ENCODE results near the gene STAB2. TPM values are rescaled to one million over a fixed set of nuclear protein-coding genes. Genes with fewer than 3 reads are reported as not detected.

Gene STAB2
- total and polyA plus RNA-seq, 10 donors, result 9.7 to 320 (median 200) TPM

DNA sequence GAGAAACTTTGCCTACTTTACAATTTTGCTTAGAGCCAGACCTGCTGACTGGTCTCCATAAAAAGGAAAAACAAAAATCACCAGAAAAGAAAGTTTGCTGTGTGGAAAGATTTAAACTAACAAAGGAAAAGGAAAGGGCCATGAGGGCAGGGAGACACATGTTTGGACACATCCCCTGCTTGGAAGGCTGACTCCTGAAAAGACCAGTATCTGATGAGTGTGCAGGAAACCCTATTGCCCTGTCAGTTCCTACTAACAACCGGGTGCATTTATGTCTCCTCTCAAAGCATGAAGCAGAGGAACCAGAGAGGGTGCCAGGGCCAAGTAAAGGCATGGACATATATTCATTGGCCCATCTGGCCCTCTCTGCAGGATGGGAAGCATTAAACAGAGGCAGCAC lies 7.0 kb upstream of the STAB2 start:
- peak overlapping the region in 7 of 8 donors; percentile 39 to 74 (median 58) for H3K27ac ChIP-seq
- no peak overlapping the region for H3K4me3 ChIP-seq
- peaks cover 0 to 47% (median 0%) of the 10 kb centered on the region in 7 donors for H3K27me3 ChIP-seq (replicated peaks in 1 of 7)
- no peak for TF ChIP-seq CTCF (IDR thresholded peaks at IDR 0.05 in 8 of 11, conservative IDR thresholded peaks at IDR 0.05 in 3 of 11)
- TF ChIP-seq POLR2AphosphoS5 (IDR thresholded peaks at IDR 0.05), result peak in 1 of 3 donors; percentile 79
- H3K4me1 ChIP-seq, result peaks cover 0 to 14% (median 3%) of the 10 kb centered on the region in 6 donors
- DNase-seq, result no peak
- 11 to 36% (median 22%) methylated on average over 1 of the region's 1 CpG for WGBS, 5 donors
- no peaks in the 10 kb centered on the region for H3K36me3 ChIP-seq
- H3K9me3 ChIP-seq, result no peaks in the 10 kb centered on the region
- intact Hi-C loops (cut with DNase I; ENCODE audit: low total_unique reads), result no loop called here

DNA sequence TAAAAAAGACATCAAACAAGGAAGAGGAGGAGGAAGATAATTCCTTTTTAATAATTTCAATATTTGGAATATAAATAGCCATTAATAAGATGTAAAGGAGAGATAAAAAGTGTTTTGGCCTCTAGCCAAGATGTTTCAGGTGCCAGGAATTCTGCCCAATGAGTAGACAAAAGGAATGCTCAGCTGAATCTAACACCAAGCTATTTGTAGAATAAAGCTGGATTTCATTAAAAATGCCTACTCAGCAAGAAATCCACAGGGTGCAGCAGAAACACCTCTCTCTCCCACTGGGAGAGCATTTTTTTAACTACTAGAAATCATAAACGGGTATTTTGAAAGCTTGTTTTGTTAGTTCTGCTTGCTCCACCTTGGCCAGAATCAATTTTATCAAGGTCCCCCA lies 4.1 kb upstream of the STAB2 start:
- H3K4me1 ChIP-seq, result peaks cover 0 to 5% (median 0%) of the 10 kb centered on the region in 6 donors
- peaks cover 0 to 23% (median 0%) of the 10 kb centered on the region in 7 donors for H3K27me3 ChIP-seq (replicated peaks in 1 of 7)
- H3K4me3 ChIP-seq, result no peak overlapping the region
- H3K27ac ChIP-seq, result peak overlapping the region in 2 of 8 donors; percentile 7 to 21
- DNase-seq, result no peak
- TF ChIP-seq POLR2AphosphoS5 (IDR thresholded peaks at IDR 0.05) (no peak), CTCF (IDR thresholded peaks at IDR 0.05 in 8 of 11, conservative IDR thresholded peaks at IDR 0.05 in 3 of 11) (no peak), POLR2A (IDR thresholded peaks at IDR 0.05) (no peak)
- no peaks in the 10 kb centered on the region for H3K36me3 ChIP-seq
- no peaks in the 10 kb centered on the region for H3K9me3 ChIP-seq
- intact Hi-C loops (cut with DNase I; ENCODE audit: low total_unique reads), result no loop called here
- 48 to 71% (median 56%) methylated on average over 1 of the region's 1 CpG for WGBS, 5 donors

GRCh38 chr12:103586132-103586531 lies 941 bp upstream of the STAB2 start:
- TF ChIP-seq CTCF (IDR thresholded peaks at IDR 0.05 in 8 of 11, conservative IDR thresholded peaks at IDR 0.05 in 3 of 11) (no peak), POLR2AphosphoS5 (IDR thresholded peaks at IDR 0.05) (no peak), POLR2A (IDR thresholded peaks at IDR 0.05) (no peak)
- WGBS, 5 donors, result 41 to 71% (median 53%) methylated on average over 1 of the region's 1 CpG
- Histone ChIP-seq H3K4me3 (no peak overlapping the region), H3K9me3 (no peaks in the 10 kb centered on the region), H3K27ac (peak overlapping the region in 1 of 8 donors; percentile 74), H3K27me3 (replicated peaks in 1 of 7) (peaks cover 0 to 13% (median 0%) of the 10 kb centered on the region in 7 donors), H3K4me1 (peaks cover 0 to 4% (median 0%) of the 10 kb centered on the region in 6 donors), H3K36me3 (no peaks in the 10 kb centered on the region)
- intact Hi-C loops (cut with DNase I; ENCODE audit: low total_unique reads), result no loop called here
- DNase-seq, result no peak

DNA sequence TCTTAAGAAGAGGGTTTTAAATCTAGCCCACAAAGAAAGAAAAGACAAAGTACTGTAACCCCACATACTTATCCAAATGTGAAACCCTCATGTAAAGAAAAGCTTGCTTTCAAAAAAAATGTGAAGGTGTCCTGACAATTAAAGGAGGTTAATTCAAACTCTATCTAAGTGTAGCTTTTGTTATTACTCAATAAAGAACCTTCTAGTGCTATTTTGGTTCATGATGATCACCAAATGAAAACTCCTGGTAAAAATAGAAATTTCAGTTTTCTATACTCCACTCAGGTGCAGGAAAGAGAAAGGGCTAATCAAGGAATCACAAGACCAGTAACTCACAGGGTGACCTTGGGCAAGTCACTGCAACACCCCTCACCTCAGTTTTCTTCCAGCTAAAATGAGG lies 1.6 kb downstream of the STAB2 start:
- H3K4me1 ChIP-seq, result peaks cover 0 to 4% (median 0%) of the 10 kb centered on the region in 6 donors
- intact Hi-C loops (cut with DNase I; ENCODE audit: low total_unique reads), result no loop called here
- peak overlapping the region in 7 of 8 donors; percentile 9 to 69 (median 38) for H3K4me3 ChIP-seq
- H3K9me3 ChIP-seq, result no peaks in the 10 kb centered on the region
- H3K27me3 ChIP-seq (replicated peaks in 1 of 7), result peaks cover 0 to 5% (median 0%) of the 10 kb centered on the region in 7 donors
- peak overlapping the region in 6 of 8 donors; percentile 37 to 78 (median 68) for H3K27ac ChIP-seq
- TF ChIP-seq POLR2AphosphoS5 (IDR thresholded peaks at IDR 0.05) (no peak), POLR2A (IDR thresholded peaks at IDR 0.05) (no peak), CTCF (IDR thresholded peaks at IDR 0.05 in 8 of 11, conservative IDR thresholded peaks at IDR 0.05 in 3 of 11) (no peak)
- peaks cover 0 to 7% (median 0%) of the 10 kb centered on the region in 6 donors for H3K36me3 ChIP-seq
- DNase-seq, result no peak
